CD4-positive, alpha-beta T cell (primary cell): ENCODE measurements around the gene ZNF182. TPM values are rescaled to one million over a fixed set of nuclear protein-coding genes. Genes with fewer than 3 reads are reported as not detected.

Experiments used
- ATAC-seq: fragments of 200-7000 bp; cut with Tn5 transposase; one replicate; pipeline ENCODE4 v1.10.0; 2022; ENCODE audit warnings: mild to moderate bottlenecking; ENCODE audit not compliant: poor library complexity
- CTCF ChIA-PET: fragments of 350-600 bp; sonication (Branson Sonifier 250); formaldehyde crosslinking; loops from one replicate; lab custom pipeline; 2021; ENCODE audit warnings: antibody characterized with exemption, inconsistent platforms; lab: Charles Lee
- POLR2A ChIA-PET: fragments of 350-600 bp; sonication (Branson Sonifier 250); formaldehyde crosslinking; loops from one replicate; lab custom pipeline; 2021; ENCODE audit warnings: antibody characterized with exemption, inconsistent platforms; lab: Charles Lee
- DNase-seq, 14 experiments: peaks; one replicate each; pipeline ENCODE4 v3.0.0-alpha.2; 2013 to 2020; ENCODE audit warnings: mixed read lengths in 2 of 14
- H3K27ac ChIP-seq, 2 donors: one replicate each; pipeline versions ENCODE4 v1.5.1 to v1.7.0; 2013; ENCODE audit warnings: low read length in 2 of 2, low read depth in 1 of 2, mild to moderate bottlenecking in 1 of 2
- H3K27me3 ChIP-seq, 2 experiments: 1 replicate in 1 of 2; 2 replicates in 1 of 2; pipeline versions ENCODE4 v1.6.1 to v1.7.0; 2013; ENCODE audit warnings: low read length in 2 of 2, control low read depth in 1 of 2, mild to moderate bottlenecking in 1 of 2, moderate library complexity in 1 of 2; ENCODE audit not compliant: insufficient read depth in 2 of 2, control insufficient read depth in 1 of 2
- H3K36me3 ChIP-seq: one replicate; pipeline ENCODE4 v1.6.1; 2013; ENCODE audit warnings: low read length, control low read depth; ENCODE audit not compliant: insufficient read depth
- H3K4me1 ChIP-seq: one replicate; pipeline ENCODE4 v1.6.1; 2013; ENCODE audit warnings: low read length, control low read depth; ENCODE audit not compliant: insufficient read depth
- H3K4me3 ChIP-seq: one replicate; pipeline ENCODE4 v1.5.1; 2013; ENCODE audit warnings: mild to moderate bottlenecking, low read length, moderate library complexity
- H3K9me3 ChIP-seq, 2 experiments: 1 replicate in 1 of 2; 2 replicates in 1 of 2; pipeline versions ENCODE4 v1.6.1 to v1.7.0; 2013; ENCODE audit warnings: low read length in 2 of 2, mild to moderate bottlenecking in 2 of 2, control low read depth in 1 of 2, moderate library complexity in 1 of 2; ENCODE audit not compliant: control insufficient read depth in 1 of 2, insufficient read depth in 1 of 2
- H3K27ac Mint-ChIP-seq: one replicate; pipeline ENCODE4 v1.8.0; 2020; ENCODE audit warnings: mixed read lengths
- H3K27me3 Mint-ChIP-seq: one replicate; pipeline ENCODE4 v1.8.0; 2021; ENCODE audit warnings: mixed read lengths
- H3K36me3 Mint-ChIP-seq: one replicate; pipeline ENCODE4 v1.8.0; 2021; ENCODE audit warnings: low read depth, mixed read lengths
- H3K4me1 Mint-ChIP-seq: one replicate; pipeline ENCODE4 v1.8.0; 2021; ENCODE audit warnings: low read depth, mixed read lengths
- H3K4me3 Mint-ChIP-seq: one replicate; pipeline ENCODE4 v1.8.0; 2020; ENCODE audit warnings: mild to moderate bottlenecking, mixed read lengths
- H3K9me3 Mint-ChIP-seq: one replicate; pipeline ENCODE4 v1.8.0; 2020; ENCODE audit warnings: mixed read lengths
- intact Hi-C, 2 experiments: fragments of 100-400 bp; cut with DNase I in 1 of 2; cut with micrococcal nuclease in 1 of 2; formaldehyde crosslinking; loops; one replicate each; pipeline versions ENCODE4 v1.15.1 to v1.9.0; 2023 to 2025; cut with DNase I, micrococcal nuclease
- polyA plus RNA-seq, 2 donors: library from polyadenylated mRNA; unstranded; fragments of 120-200 nt; gene quantifications; one replicate each; pipeline ENCODE4 v1.2.1, GENCODE V29; 2013
- total RNA-seq, 174 experiments: library from RNA in 2 of 174; stranded (reverse) in 2 of 174; gene quantifications; one replicate each; pipeline ENCODE4 v1.2.3 and lab custom pipeline; 2021 to 2026
- TF ChIP-seq, protein P1 (sequence below): fragments of 200-600 bp; IDR thresholded peaks from one replicate; pipeline ENCODE4 v1.8.0; 2022; ENCODE audit warnings: antibody characterized with exemption, mild to moderate bottlenecking

ZNF182 gene
- total RNA-seq: 1 to 10 TPM; 4.8 to 5.0 TPM
- polyA plus RNA-seq (2013, experiment 1 of 2): 11.0 TPM
- 10.5 TPM for polyA plus RNA-seq (2013, experiment 2 of 2)
- total RNA-seq (lab: John Stamatoyannopoulos, UW): 7.0 to 42.7 (median 17.4) reads per million in 172 experiments

DNA sequence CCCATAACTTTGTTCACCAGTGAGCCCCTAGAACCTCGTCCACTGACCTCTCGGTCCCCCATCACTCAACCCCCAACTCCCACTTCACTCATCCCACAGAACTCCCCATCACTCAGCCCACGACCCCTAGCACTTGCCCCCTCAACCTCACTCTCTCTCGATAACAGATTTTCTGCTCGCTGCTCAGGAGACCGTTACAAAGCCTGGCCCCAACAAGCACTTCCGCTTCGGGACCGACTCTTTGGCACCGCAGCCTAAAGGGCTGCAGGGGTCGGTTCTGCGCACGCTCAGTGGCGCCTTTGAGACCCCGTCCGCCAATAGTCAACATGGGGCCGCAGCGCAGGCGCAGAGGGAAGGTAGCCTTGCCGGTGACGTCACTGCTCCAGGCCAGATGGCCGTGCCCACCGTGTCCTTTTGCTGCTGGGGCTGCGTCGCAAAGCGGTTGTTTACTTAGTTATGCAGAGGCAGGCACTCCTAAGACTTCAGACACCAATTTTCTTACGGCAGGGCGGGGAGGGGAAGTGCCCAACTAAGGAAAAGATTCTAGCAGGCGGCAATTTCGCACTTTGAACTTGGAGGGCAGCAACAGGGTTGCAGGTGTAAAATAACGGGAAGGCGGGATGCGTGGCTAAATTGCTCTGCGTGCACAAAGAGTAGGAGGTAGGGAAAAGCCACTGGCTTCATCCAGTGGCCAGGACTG, at the start of gene ZNF182:
Gene ZNF182, minus strand, starts transcription at position 232 of the 700 bp plus-strand sequence. CDS start 1,380 bp downstream, outside the sequence.
- H3K27me3 Mint-ChIP-seq: no peaks in the 10 kb centered on the region
- Histone ChIP-seq H3K9me3 (no peaks in the 10 kb centered on the region), H3K27me3 (no peaks in the 10 kb centered on the region), H3K36me3 (peaks cover 6% of the 10 kb centered on the region), H3K4me3 (peak within 1 kb of the TSS; percentile 78), H3K27ac (peak within 1 kb of the TSS; percentile 73 to 82), H3K4me1 (peaks cover 11% of the 10 kb centered on the region)
- TF ChIP-seq, protein P1, sequence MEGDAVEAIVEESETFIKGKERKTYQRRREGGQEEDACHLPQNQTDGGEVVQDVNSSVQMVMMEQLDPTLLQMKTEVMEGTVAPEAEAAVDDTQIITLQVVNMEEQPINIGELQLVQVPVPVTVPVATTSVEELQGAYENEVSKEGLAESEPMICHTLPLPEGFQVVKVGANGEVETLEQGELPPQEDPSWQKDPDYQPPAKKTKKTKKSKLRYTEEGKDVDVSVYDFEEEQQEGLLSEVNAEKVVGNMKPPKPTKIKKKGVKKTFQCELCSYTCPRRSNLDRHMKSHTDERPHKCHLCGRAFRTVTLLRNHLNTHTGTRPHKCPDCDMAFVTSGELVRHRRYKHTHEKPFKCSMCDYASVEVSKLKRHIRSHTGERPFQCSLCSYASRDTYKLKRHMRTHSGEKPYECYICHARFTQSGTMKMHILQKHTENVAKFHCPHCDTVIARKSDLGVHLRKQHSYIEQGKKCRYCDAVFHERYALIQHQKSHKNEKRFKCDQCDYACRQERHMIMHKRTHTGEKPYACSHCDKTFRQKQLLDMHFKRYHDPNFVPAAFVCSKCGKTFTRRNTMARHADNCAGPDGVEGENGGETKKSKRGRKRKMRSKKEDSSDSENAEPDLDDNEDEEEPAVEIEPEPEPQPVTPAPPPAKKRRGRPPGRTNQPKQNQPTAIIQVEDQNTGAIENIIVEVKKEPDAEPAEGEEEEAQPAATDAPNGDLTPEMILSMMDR: no peak
- peak within 1 kb of the TSS; percentile 96 for H3K4me3 Mint-ChIP-seq
- peaks cover 32% of the 10 kb centered on the region for H3K36me3 Mint-ChIP-seq
- CTCF ChIA-PET: no interaction called here
- no peaks in the 10 kb centered on the region for H3K9me3 Mint-ChIP-seq
- POLR2A ChIA-PET: no interaction called here
- H3K4me1 Mint-ChIP-seq: peaks cover 37% of the 10 kb centered on the region
- ATAC-seq (peak; percentile 95), DNase-seq (peak; percentile 84 to 96 (median 90))
- H3K27ac Mint-ChIP-seq: peak within 1 kb of the TSS; percentile 87
- intact Hi-C loops: no loop called here

DNA sequence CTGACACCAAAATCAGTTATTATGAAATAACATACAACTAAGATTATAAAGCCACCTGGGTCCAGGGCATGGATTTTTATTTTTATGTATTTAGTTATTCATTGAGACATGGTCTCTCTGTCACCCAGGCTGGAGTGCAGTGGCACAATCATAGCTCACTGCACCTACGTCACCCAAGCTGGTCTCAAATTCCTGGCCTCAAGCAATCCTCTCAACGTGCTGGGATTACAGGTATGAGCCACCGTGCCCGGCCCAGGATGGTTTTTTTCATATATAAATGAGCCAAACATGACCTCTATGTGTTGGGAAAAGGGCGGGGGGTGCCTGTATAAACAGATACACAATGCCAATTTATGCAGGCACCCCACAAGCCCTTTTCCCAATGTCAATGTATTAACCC, 43.1 kb upstream of the ZNF182 start:
- CTCF ChIA-PET: no interaction called here

DNA sequence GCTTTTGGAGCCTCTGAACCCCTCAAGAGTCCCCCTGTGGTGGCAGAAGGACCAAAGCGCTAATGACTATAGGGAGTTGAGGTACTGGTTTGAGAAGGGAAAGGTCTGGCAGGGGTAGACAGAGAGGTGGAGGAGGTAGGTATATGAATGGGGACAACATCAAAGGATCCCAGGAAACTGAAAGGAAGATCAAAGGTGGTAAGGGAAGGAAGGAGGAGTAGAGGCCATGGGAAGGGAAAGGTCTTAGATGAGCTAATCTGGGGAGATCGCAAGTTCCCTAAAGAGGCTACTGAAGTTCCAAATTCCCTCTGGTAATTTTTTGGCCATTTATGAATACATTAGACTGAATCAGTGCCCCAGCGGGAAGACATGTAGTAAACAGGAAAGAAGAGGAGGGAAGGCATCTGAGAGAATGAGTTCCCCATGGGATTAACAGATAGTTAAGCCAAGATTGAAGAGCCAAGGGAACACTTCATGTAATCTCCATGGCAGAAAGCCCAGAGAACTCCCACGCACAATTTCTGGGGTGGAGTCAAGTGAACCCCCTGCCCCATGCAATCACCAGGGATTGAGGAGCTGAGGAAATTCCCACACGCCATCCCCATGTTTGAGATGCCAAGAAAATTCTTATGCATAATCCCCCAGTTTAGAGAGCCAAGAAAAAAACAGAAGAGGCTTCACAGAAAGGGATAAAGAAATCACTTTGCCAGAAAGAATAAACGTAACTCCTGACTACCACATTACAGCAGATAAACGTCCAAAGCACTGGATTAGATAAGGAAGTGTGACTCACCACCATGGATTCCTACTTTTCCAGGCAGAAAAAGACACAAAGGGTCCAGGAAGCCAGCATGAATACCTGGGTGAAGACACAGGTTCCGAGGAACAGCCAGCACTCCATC, 41.9 kb upstream of the ZNF182 start:
- no peaks in the 10 kb centered on the region for H3K27me3 Mint-ChIP-seq
- H3K9me3 Mint-ChIP-seq: no peaks in the 10 kb centered on the region
- Histone ChIP-seq H3K27ac (no peak overlapping the region), H3K9me3 (no peaks in the 10 kb centered on the region), H3K27me3 (no peaks in the 10 kb centered on the region), H3K4me3 (no peak overlapping the region), H3K36me3 (no peaks in the 10 kb centered on the region), H3K4me1 (no peaks in the 10 kb centered on the region)
- DNase-seq (no peak), ATAC-seq (no peak)
- H3K4me1 Mint-ChIP-seq: no peaks in the 10 kb centered on the region
- TF ChIP-seq, protein P1: no peak
- no peak overlapping the region for H3K4me3 Mint-ChIP-seq
- ChIA-PET CTCF (no interaction called here), POLR2A (no interaction called here)
- H3K36me3 Mint-ChIP-seq: peaks cover 5% of the 10 kb centered on the region
- intact Hi-C loops: no loop called here
- no peak overlapping the region for H3K27ac Mint-ChIP-seq

More for the DNA sequence above, 43.1 kb upstream of the ZNF182 start:
- Histone ChIP-seq H3K27ac (no peak overlapping the region), H3K9me3 (no peaks in the 10 kb centered on the region), H3K4me1 (no peaks in the 10 kb centered on the region), H3K4me3 (no peak overlapping the region), H3K27me3 (no peaks in the 10 kb centered on the region), H3K36me3 (no peaks in the 10 kb centered on the region)
- TF ChIP-seq, protein P1: no peak
- no peak for DNase-seq
- Mint-ChIP-seq H3K27ac (no peak overlapping the region), H3K9me3 (no peaks in the 10 kb centered on the region), H3K36me3 (peaks cover 5% of the 10 kb centered on the region), H3K27me3 (no peaks in the 10 kb centered on the region), H3K4me3 (no peak overlapping the region), H3K4me1 (no peaks in the 10 kb centered on the region)
- ATAC-seq: no peak
- intact Hi-C loops: no loop called here
- POLR2A ChIA-PET: no interaction called here
